WERI-Rb-1 (cell line): Measurements from ENCODE around the gene UBXN2A.

ENCODE experiments used
- DNase-seq: peaks from one replicate; pipeline ENCODE4 v3.0.0-alpha.2; 2020
- H3K27ac ChIP-seq: fragments of 250-450 bp; sonication (Bioruptor Pico); 2 replicates; pipeline ENCODE4 v1.5.1; 2020; ENCODE audit warnings: mild to moderate bottlenecking, moderate library complexity
- H3K27me3 ChIP-seq: fragments of 250-450 bp; sonication (Bioruptor Pico); 2 replicates; pipeline ENCODE4 v1.5.1; 2021; ENCODE audit warnings: mild to moderate bottlenecking, low read depth, moderate library complexity; ENCODE audit not compliant: insufficient read depth, severe bottlenecking
- H3K36me3 ChIP-seq: fragments of 250-450 bp; sonication (Bioruptor Pico); 2 replicates; pipeline ENCODE4 v1.5.1; 2020; ENCODE audit warnings: mild to moderate bottlenecking, moderate library complexity
- H3K4me3 ChIP-seq: 2 replicates; pipeline ENCODE4 v1.5.1; 2011; ENCODE audit warnings: low read depth, mild to moderate bottlenecking, control low read depth, low read length
- H3K9me3 ChIP-seq: fragments of 250-450 bp; sonication (Bioruptor Pico); 2 replicates; pipeline ENCODE4 v1.5.1; 2021; ENCODE audit warnings: mild to moderate bottlenecking, moderate library complexity; ENCODE audit not compliant: severe bottlenecking
- TF ChIP-seq, protein P1 (sequence below): IDR thresholded peaks from 2 replicates; pipeline ENCODE4 v1.5.1; 2011; ENCODE audit warnings: low read depth, mild to moderate bottlenecking, control low read depth, inconsistent platforms, low read length

Gene UBXN2A

DNA sequence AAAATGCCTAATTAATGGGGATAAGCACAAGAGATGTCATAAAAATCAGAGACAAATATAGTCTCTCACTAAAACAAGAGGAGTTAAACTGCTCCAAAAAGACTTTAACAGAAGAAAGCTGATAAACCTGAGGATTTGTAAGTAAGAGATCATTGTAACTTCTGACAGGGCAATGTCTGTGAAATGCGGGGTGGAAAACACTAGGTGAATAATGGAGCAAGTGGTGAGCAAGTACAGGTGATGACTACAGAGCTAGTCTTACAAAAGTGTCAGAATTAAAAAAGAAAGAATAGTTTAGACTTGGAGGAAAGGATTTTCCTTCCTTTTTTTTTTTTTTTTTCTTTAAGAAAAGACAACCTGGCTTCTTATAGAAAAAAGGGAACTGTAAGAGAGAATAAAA, 36.0 kb upstream of the UBXN2A start:
- no peak for DNase-seq
- H3K27ac ChIP-seq, result no peak overlapping the region
- no peak overlapping the region for H3K4me3 ChIP-seq
- TF ChIP-seq, protein P1, sequence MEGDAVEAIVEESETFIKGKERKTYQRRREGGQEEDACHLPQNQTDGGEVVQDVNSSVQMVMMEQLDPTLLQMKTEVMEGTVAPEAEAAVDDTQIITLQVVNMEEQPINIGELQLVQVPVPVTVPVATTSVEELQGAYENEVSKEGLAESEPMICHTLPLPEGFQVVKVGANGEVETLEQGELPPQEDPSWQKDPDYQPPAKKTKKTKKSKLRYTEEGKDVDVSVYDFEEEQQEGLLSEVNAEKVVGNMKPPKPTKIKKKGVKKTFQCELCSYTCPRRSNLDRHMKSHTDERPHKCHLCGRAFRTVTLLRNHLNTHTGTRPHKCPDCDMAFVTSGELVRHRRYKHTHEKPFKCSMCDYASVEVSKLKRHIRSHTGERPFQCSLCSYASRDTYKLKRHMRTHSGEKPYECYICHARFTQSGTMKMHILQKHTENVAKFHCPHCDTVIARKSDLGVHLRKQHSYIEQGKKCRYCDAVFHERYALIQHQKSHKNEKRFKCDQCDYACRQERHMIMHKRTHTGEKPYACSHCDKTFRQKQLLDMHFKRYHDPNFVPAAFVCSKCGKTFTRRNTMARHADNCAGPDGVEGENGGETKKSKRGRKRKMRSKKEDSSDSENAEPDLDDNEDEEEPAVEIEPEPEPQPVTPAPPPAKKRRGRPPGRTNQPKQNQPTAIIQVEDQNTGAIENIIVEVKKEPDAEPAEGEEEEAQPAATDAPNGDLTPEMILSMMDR, result no peak
- H3K27me3 ChIP-seq, result no peaks in the 10 kb centered on the region
- H3K36me3 ChIP-seq, result no peaks in the 10 kb centered on the region
- peaks cover 4% of the 10 kb centered on the region for H3K9me3 ChIP-seq

DNA sequence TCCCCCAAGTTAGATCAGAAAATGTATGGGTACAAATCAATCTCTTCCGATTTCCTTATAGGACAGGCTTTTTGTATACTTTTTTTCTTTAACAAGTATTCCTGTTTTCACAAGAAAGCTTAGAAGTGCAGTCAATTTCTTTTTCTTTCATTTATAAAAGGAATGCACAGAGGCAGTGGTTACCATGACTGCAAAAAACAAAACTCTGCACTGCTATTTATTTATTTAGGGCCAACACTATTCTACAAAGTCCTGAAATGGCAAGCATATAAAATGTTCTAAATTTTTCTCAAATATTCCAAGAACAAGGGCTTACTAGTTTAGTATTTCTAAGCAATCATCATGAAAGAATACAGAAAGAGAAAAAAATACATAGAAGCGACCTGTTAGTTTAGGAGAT, 35.6 kb upstream of the UBXN2A start:
- TF ChIP-seq, protein P1, result no peak
- H3K4me3 ChIP-seq, result no peak overlapping the region
- DNase-seq, result no peak
- peaks cover 4% of the 10 kb centered on the region for H3K9me3 ChIP-seq
- H3K27ac ChIP-seq, result no peak overlapping the region
- no peaks in the 10 kb centered on the region for H3K36me3 ChIP-seq
- no peaks in the 10 kb centered on the region for H3K27me3 ChIP-seq

DNA sequence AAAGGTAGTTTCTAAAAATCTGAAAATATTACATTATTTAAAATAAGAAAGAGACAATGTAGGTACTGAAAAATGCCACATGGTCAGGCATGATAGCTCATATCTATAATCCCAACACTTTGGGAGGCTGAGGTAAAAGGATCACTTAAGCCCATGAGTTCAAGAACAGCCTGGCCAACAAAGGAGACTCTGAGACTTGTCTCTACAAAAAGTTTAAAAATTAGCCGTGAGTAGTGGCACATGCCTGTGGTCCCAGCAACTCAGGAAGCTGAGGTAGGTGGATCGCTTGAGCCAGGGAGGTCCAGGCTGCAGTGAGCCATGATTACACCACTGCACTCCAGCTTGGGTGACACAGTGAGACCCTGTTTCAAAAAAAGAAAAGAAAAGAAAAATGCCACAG, 35.1 kb upstream of the UBXN2A start:
- Histone ChIP-seq H3K27ac (no peak overlapping the region), H3K9me3 (peaks cover 4% of the 10 kb centered on the region), H3K36me3 (no peaks in the 10 kb centered on the region), H3K4me3 (no peak overlapping the region), H3K27me3 (no peaks in the 10 kb centered on the region)
- DNase-seq, result no peak
- TF ChIP-seq, protein P1, result no peak

DNA sequence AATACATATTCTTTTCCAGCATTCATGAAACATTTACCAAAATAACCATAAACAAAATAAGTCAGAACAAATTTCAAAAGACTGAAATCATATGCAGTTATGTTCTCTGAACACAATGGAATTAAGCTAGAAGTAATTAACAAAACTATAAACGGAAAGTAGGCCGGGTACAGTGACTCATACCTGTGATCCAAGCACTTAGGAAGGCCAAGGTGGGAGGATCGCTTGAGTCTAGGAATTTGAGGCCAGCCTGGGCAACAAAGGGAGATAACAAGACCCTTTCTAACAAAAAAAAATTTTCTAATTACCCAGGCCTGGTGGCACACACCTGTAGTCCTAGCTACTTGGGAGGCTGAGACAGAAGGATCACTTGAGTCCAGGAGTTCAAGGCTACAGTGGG, 28.2 kb upstream of the UBXN2A start:
- no peak for DNase-seq
- H3K36me3 ChIP-seq, result no peaks in the 10 kb centered on the region; the same call in 1 of the 2 replicates
- no peak overlapping the region for H3K4me3 ChIP-seq
- peaks cover 4% of the 10 kb centered on the region for H3K9me3 ChIP-seq
- no peaks in the 10 kb centered on the region for H3K27me3 ChIP-seq
- TF ChIP-seq, protein P1, result no peak
- no peak overlapping the region for H3K27ac ChIP-seq

DNA sequence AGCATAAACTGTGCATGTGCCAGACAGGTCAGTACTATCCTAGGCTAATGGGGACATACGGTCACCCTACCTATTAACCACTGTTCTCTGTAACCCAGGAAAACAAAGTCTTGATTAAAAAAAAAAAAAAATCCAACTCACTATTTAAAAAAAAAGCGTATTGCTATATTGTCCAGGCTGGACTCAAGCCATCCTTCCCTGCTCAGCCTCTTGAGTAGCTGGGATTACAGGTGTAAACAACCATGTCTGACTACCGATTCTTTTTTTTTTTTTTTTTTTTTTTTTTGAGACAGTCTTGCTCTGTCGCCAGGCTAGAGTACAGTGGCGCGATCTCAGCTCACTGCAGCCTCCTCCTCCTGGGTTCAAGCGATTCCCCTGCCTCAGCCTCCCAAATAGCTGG, 24.9 kb upstream of the UBXN2A start:
- Histone ChIP-seq H3K27me3 (no peaks in the 10 kb centered on the region), H3K4me3 (no peak overlapping the region), H3K9me3 (no peaks in the 10 kb centered on the region), H3K36me3 (no peaks in the 10 kb centered on the region; the same call in 1 of the 2 replicates), H3K27ac (no peak overlapping the region)
- no peak for DNase-seq
- TF ChIP-seq, protein P1, result no peak

DNA sequence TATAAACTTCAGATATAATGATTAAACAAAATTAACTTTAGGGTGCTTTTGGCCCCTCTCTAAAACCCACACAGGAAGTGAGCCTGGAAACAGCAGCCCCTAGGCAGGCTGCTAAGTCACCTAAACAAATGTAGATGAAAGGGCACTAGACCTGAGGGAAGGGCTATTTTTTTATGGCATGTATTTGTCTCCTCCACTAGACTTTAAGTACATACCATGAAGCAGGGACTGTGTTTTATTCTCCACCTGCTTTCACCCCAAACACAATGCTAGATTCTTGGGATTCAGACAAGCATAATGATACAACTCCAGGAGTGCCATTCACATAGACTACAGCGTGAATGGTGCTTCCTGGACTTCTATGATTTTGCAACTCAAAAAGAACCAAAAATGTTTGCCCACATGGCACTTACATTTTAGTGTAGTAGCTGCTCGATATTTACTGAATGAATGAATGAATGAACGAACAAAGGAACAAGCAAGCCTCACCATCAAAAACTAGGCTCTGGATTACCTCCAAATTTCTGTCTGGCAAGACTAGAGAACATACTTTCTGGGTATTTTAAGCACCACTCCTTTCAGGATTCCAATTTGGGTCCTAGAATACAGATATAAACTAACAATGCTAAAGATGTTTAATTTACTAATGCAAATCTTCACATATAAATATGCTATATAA, 23.4 kb upstream of the UBXN2A start:
- H3K4me3 ChIP-seq, result no peak overlapping the region
- no peaks in the 10 kb centered on the region for H3K9me3 ChIP-seq
- H3K27me3 ChIP-seq, result no peaks in the 10 kb centered on the region
- no peak for DNase-seq
- no peak overlapping the region for H3K27ac ChIP-seq
- no peaks in the 10 kb centered on the region for H3K36me3 ChIP-seq
- TF ChIP-seq, protein P1, result no peak
